Right cardiac atrium (tissue), 5 donors: ENCODE data around the gene ZNF385C. TPM values are rescaled to one million over a fixed set of nuclear protein-coding genes. Genes with fewer than 3 reads are reported as not detected.

Experiments
- ATAC-seq, 2 donors: fragments of 200-7000 bp; cut with Tn5 transposase; one replicate each; pipeline versions ENCODE4 v1.8.0 to v1.9.1; 2020; ENCODE audit warnings: moderate library complexity in 2 of 2, mild to moderate bottlenecking in 1 of 2
- DNase-seq, 3 donors: peaks; one replicate each; pipeline ENCODE4 v3.0.0-alpha.2; 2020
- H3K27ac ChIP-seq: one replicate; pipeline ENCODE4 v1.5.1; 2013; ENCODE audit warnings: mild to moderate bottlenecking, low read length, control low read depth, moderate library complexity
- H3K27me3 ChIP-seq: one replicate; pipeline ENCODE4 v1.6.1; 2013; ENCODE audit not compliant: control insufficient read depth, insufficient read depth
- H3K4me1 ChIP-seq: one replicate; pipeline ENCODE4 v1.6.1; 2013; ENCODE audit warnings: low read length; ENCODE audit not compliant: control insufficient read depth, insufficient read depth
- H3K4me3 ChIP-seq: one replicate; pipeline ENCODE4 v1.5.1; 2013; ENCODE audit warnings: low read length, control low read depth
- H3K9me3 ChIP-seq: one replicate; pipeline ENCODE4 v1.6.1; 2013; ENCODE audit warnings: low read length; ENCODE audit not compliant: control insufficient read depth
- WGBS: extraction: QIAGEN DNeasy Blood & Tissue Kit; methylation state at CpG from one replicate; pipeline ENCODE4 v1.1.7; 2013; 5-methylcytosine and 5-hydroxymethylcytosine counted together
- intact Hi-C, 4 donors: fragments of 100-400 bp; cut with DNase I; formaldehyde crosslinking; loops; one replicate each; pipeline versions ENCODE4 v1.11.0 to v1.14.0; 2022 to 2023
- polyA plus RNA-seq: library from polyadenylated mRNA; stranded (reverse); fragments of 200-250 nt; gene quantifications from one replicate; pipeline ENCODE4 v1.2.3, GENCODE V29; 2013
- total RNA-seq, 4 donors: library from RNA; stranded (reverse); fragmentation: NEBNext Ultra II Directional; extraction: Animal tissue kit (Norgen Biotek cat#: 25700); gene quantifications; one replicate each; pipeline ENCODE4 v1.2.1, GENCODE V29; 2021
- donor health status: healthy with polysubstance abuse.
- donor health status: DM: no; HTN: yes; CAD: no.
- donor health status: DM: no; HTN: no; CAD: no.
- donor health status: DM: no; HTN: yes; CAD: no; lungs with severe emphysema.
- donor health status: DM: yes; HTN: yes; CAD: no.

Gene ZNF385C
- total and polyA plus RNA-seq, 5 donors, result 0.29 to 0.42 (median 0.32) TPM; not detected in 1

DNA sequence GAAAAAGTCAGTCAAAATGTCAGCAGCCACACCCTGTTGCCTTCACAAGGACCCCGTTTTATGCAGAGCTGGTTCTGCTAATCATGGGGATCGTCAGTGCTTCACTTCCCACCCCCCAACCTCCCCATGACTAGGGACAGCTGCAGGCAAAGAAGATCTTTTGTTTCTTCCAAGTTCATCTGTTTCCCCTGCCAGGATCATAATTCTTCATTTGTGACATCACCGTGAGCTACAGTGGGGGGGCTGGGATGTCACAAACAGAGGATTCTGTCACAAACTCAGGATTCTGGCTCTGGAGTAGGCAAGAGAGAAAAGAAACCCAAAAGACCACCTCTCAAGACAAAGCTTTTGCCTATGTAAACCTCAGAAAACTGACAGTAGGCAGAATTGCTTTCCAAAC is 105.7 kb downstream of the ZNF385C start:
- no peak overlapping the region for H3K27ac ChIP-seq
- no peaks in the 10 kb centered on the region for H3K9me3 ChIP-seq
- intact Hi-C loops, result no loop called here
- no peaks in the 10 kb centered on the region for H3K27me3 ChIP-seq
- no peak for DNase-seq
- H3K4me1 ChIP-seq, result no peaks in the 10 kb centered on the region
- whole genome bisulfite sequencing, result 49% methylated on average over 3 of the region's 3 CpGs
- no peak for ATAC-seq
- H3K4me3 ChIP-seq, result no peak overlapping the region

DNA sequence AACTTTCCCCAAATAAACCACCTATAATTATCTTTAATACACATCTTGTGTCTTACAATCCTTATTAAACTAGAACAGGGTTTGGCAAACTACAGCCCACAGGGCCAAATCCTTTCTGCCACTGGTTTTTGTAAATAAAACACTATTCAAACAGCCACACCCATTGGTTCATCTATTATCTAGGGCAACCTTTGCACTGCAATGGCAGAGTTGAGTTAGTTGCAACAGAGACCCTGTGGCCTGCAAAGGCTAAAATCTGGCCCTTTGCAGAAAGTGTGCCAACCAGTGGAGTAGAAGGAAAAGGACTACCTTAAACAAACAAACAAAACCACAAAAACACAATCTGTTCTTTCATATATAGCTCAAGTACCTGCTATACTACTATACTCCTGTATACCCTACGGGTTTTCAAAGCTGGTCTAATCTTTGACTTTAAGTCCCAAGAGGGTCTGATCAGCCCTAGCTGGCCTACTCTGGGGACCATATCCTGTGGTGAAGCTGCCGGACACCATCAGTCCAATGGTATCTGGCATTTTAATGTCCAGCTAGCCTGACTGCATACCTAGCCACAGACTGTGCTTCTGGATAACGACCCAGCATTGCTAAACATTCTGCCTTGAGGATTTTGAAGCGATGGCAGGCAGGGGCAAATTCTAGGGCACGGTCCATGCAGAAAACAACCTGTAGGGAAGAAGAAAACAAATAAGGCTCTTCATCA is 108.4 kb downstream of the ZNF385C start:
- intact Hi-C loops, result no loop called here
- 76% methylated on average over 5 of the region's 5 CpGs for whole genome bisulfite sequencing
- Histone ChIP-seq H3K9me3 (no peaks in the 10 kb centered on the region), H3K27me3 (no peaks in the 10 kb centered on the region), H3K4me1 (no peaks in the 10 kb centered on the region), H3K4me3 (no peak overlapping the region), H3K27ac (no peak overlapping the region)
- ATAC-seq, result no peak
- no peak for DNase-seq

DNA sequence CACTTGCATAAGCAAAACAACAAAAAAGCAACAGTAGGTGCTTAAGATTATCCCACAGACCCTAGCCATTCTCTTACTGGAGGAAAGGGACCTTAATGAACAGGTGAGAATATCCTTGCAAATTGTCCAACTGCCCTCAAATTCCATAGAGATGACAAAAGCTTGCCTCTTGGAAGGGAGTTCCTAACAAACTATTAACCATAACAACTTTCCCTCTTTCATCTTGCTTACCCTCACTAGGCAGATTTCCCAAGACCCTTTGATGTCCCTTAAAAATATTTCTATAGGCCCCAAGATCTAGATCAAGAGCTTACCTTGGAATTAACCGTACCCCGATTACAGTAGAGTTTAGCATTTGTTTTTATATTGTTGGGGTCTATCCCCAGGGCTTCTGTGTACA is 109.9 kb downstream of the ZNF385C start:
- Histone ChIP-seq H3K27me3 (no peaks in the 10 kb centered on the region), H3K27ac (no peak overlapping the region), H3K9me3 (no peaks in the 10 kb centered on the region), H3K4me1 (no peaks in the 10 kb centered on the region), H3K4me3 (no peak overlapping the region)
- 95% methylated on average over 2 of the region's 2 CpGs for WGBS
- ATAC-seq, result no peak
- no peak for DNase-seq
- intact Hi-C loops, result no loop called here

DNA sequence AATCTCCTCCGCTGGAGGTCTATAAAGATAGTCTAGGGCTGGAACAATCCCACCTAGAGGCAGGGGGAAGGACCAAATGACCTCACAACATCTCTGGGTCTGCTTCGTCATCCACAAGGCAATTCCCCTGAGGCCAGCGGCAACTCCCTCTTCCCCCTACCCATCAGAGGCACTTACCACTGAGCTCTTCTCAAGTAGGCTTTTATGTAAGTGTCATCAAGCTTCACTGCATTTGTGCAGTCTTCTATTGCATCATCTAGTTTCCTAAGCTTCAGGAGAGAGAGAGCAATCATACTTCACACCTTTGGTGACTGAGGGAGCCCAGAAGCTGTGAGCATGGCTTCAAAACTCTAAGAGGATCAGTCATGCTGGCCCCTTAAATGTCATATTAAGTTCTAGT is 110.6 kb downstream of the ZNF385C start:
- 75% methylated on average over 3 of the region's 3 CpGs for WGBS
- intact Hi-C loops, result no loop called here
- ATAC-seq (no peak), DNase-seq (no peak)
- H3K27ac ChIP-seq, result no peak overlapping the region
- H3K9me3 ChIP-seq, result no peaks in the 10 kb centered on the region
- no peaks in the 10 kb centered on the region for H3K27me3 ChIP-seq
- H3K4me1 ChIP-seq, result no peaks in the 10 kb centered on the region
- no peak overlapping the region for H3K4me3 ChIP-seq

DNA sequence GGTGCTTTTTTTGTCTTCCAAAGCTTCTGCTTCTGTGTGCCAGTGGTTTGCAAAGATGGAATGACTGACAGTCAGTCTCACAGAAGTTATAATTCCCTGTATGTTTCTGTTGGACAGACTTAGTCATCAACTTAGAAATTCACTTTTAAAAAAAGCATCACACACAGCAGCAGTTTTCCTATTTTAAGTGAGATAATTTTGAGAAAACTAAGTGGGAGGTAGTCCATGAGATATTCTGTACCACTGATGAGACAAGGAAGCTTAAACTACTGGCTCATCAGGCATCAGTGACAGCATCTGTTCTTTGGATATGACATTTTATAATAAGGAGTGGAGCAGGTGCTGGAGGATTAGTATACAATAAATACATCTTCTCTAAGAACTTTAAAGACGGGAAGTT is 111.6 kb downstream of the ZNF385C start:
- Histone ChIP-seq H3K9me3 (no peaks in the 10 kb centered on the region), H3K4me1 (no peaks in the 10 kb centered on the region), H3K27me3 (no peaks in the 10 kb centered on the region), H3K4me3 (no peak overlapping the region), H3K27ac (no peak overlapping the region)
- WGBS, result 93% methylated on average over 1 of the region's 1 CpG
- DNase-seq (no peak), ATAC-seq (no peak)
- intact Hi-C loops, result no loop called here

DNA sequence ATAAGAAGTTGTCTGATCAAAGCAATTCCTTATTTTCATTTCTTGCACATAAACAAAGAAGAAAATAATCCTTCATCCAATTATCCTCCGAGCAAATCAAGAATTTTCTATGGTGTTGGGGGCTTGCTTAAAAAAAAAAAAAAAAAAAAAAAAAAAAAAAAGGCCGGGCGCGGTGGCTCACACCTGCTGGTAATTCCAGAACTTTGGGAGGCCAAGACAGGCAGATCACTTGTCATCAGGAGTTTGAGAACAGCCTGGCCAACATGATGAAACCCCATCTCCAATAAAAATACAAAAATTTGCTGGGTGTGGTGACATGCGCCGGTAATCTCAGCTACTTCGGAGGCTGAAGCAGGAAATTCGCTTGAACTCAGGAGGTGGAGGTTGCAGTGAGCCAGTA is 112.4 kb downstream of the ZNF385C start:
- Histone ChIP-seq H3K9me3 (no peaks in the 10 kb centered on the region), H3K4me1 (no peaks in the 10 kb centered on the region), H3K27me3 (no peaks in the 10 kb centered on the region), H3K27ac (no peak overlapping the region), H3K4me3 (no peak overlapping the region)
- ATAC-seq (no peak), DNase-seq (no peak)
- WGBS, result 94% methylated on average over 8 of the region's 8 CpGs
- intact Hi-C loops, result no loop called here

DNA sequence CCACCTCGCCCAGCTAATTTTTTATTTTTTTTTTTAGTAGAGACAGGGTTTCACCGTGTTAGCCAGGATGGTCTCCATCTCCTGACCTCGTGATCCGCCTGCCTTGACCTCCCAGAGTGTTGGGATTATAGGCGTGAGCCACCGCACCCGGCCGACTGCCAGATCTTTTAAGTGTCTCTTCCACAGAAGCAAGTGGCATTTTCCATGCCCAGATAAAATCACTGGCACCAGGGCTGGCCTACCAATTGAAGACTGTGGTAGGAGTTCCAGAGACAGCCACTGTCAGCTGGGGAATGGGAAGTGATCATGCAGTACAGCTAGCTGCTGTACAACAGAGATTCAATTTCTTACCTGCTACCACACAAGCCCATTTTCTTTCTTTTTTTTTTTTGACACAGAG is 113.8 kb downstream of the ZNF385C start:
- Histone ChIP-seq H3K4me1 (no peaks in the 10 kb centered on the region), H3K27me3 (no peaks in the 10 kb centered on the region), H3K4me3 (no peak overlapping the region), H3K27ac (no peak overlapping the region), H3K9me3 (no peaks in the 10 kb centered on the region)
- ATAC-seq, result peak; percentile 50 to 63
- peak in 1 of 3 donors; percentile 64 for DNase-seq
- 72% methylated on average over 8 of the region's 8 CpGs for WGBS
- intact Hi-C loops, result no loop called here

DNA sequence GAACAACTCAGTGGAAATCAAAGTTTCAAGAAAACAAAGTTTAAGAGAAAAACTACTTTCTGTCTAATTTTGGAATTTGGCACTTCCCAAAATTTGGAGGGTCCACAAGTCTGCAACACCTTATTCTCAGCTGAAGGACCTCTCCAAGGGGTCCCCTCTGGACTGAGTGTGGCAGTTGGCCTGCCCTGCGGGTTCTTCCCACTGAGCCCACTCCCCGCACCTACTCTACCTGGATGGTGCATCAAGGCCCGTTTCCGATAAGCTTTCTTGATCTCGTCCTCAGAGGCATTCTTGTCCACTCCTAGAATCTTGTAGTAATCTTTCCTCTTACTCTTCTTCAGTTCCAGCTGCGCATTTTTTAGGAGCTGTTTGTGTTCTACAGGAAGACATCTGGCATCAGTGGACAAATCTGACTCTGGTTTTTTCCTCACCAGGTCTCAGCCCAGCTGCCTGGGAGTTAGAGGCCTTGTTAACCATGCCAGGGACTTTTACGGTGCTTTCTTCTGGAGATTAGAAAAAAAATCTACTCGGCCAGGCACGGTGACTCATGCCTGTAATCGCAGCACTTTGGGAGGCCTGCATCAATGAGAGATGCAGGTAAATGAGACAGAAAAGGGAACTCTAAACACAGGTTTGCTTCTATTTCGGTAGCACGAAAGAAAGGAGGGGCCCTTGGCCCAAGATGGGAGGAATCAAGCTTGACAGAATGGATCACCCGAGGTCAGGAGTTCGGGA is 116.1 kb downstream of the ZNF385C start:
- ATAC-seq (no peak), DNase-seq (no peak)
- Histone ChIP-seq H3K4me1 (no peaks in the 10 kb centered on the region), H3K27me3 (no peaks in the 10 kb centered on the region), H3K27ac (no peak overlapping the region), H3K4me3 (no peak overlapping the region), H3K9me3 (no peaks in the 10 kb centered on the region)
- intact Hi-C loops, result no loop called here
- 92% methylated on average over 14 of the region's 14 CpGs for WGBS

DNA sequence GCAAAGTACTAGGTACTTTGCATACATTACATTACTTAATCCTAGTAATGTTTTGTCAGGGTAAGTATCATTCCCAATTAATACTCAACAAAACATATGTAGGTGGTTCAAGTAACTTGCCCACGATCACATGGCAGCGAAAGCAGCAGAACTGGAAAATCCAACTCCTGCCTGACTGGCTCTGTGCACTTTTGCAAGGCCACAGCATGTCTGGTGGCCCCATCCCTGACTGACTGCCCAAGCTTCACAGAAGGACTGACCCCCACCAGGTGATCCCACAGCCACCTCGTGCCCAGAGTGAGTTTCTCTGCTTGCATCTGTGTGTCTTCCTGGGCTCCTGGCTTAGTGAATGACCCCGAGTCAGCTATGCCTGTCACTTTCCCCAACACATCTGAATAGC is 120.3 kb downstream of the ZNF385C start:
- 91% methylated on average over 4 of the region's 4 CpGs for WGBS
- H3K27me3 ChIP-seq, result no peaks in the 10 kb centered on the region
- DNase-seq, result no peak
- no peak overlapping the region for H3K27ac ChIP-seq
- no peaks in the 10 kb centered on the region for H3K9me3 ChIP-seq
- intact Hi-C loops, result no loop called here
- H3K4me3 ChIP-seq, result no peak overlapping the region
- no peak for ATAC-seq
- peaks cover 2% of the 10 kb centered on the region for H3K4me1 ChIP-seq

DNA sequence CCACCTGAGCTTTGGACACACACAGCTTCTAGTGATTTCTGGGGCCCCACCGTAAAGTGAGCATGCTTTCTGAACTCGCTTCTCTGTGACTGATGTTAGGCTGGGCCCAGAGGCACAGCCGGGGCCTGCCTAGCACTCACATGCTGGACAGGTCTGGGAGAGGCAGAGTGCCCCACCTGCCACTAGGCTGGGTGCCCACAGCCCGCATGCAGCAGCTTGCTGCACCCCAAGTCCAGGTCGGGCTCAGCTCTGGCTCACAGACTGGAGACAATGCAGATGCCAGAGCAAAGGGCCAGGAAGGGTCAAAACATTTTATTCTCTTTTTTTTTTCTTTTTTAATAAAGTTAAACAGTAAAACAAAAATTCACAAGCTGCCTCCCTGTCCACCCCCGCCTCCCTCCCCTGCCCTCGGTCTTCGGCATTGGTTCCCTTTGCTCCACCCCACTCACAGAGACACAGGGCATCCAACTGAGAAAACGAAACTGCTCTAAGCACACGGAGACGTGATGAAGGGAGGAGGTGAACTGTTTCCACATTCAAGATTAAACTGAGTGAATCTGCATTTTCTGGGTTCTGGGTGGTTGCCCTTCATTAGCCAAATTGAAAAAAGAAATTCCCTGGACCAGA is 122.0 kb downstream of the ZNF385C start:
- ATAC-seq, result peak in 1 of 2 donors; percentile 53

More for the DNA sequence above, 122.0 kb downstream of the ZNF385C start:
- peak in 1 of 3 donors; percentile 70 for DNase-seq
- no peaks in the 10 kb centered on the region for H3K27me3 ChIP-seq
- peaks cover 2% of the 10 kb centered on the region for H3K4me1 ChIP-seq
- no peak overlapping the region for H3K4me3 ChIP-seq
- intact Hi-C loops, result no loop called here
- WGBS, result 65% methylated on average over 11 of the region's 11 CpGs
- H3K9me3 ChIP-seq, result no peaks in the 10 kb centered on the region
- H3K27ac ChIP-seq, result no peak overlapping the region
